OCI-LY7 (cell line): ENCODE data around the gene CFAP58. TPM values are rescaled to one million over a fixed set of nuclear protein-coding genes. Genes with fewer than 3 reads are reported as not detected.

Experiments used
- BruUV-seq: library from RNA; stranded (reverse); fragments of 400-500 nt; replicated peaks from 2 replicates; lab custom pipeline; 2021; lab: Mats Ljungman, UMichigan
- CTCF ChIA-PET: fragments of 300-600 bp; sonication (Branson Sonifier 250); formaldehyde crosslinking; loops from one replicate; lab custom pipeline; 2022; ENCODE audit warnings: antibody characterized with exemption; ENCODE audit not compliant: unreplicated experiment; lab: Charles Lee
- POLR2A ChIA-PET: fragments of 300-600 bp; sonication (Branson Sonifier 250); formaldehyde crosslinking; loops from one replicate; lab custom pipeline; 2022; ENCODE audit warnings: antibody characterized with exemption; lab: Charles Lee
- DNase-seq: peaks from one replicate; pipeline ENCODE4 v3.0.0-alpha.2; 2015; ENCODE audit warnings: low spot score
- H2AFZ ChIP-seq: fragments of 200-600 bp; sonication (generic), shearing (Covaris generic); 2 replicates; pipeline ENCODE4 v1.6.1; 2014; ENCODE audit warnings: mild to moderate bottlenecking, antibody characterized with exemption, low read length, moderate library complexity
- H3K27ac ChIP-seq: fragments of 200-600 bp; sonication (generic); 2 replicates; pipeline ENCODE4 v1.5.1; 2014; ENCODE audit warnings: mixed run types, low read depth, mild to moderate bottlenecking, moderate library complexity, low read length, inconsistent platforms; ENCODE audit not compliant: poor library complexity, severe bottlenecking
- H3K36me3 ChIP-seq: fragments of 200-600 bp; sonication (generic); 2 replicates; pipeline ENCODE4 v1.6.1; 2014; ENCODE audit warnings: mild to moderate bottlenecking, antibody characterized with exemption, low read length, moderate library complexity, mixed read lengths; ENCODE audit not compliant: insufficient read depth
- H3K4me1 ChIP-seq: fragments of 200-600 bp; sonication (generic); 2 replicates; pipeline ENCODE4 v1.5.1; 2014; ENCODE audit warnings: mild to moderate bottlenecking, low read length; ENCODE audit not compliant: insufficient read depth, poor library complexity, severe bottlenecking
- H3K4me2 ChIP-seq: fragments of 200-600 bp; sonication (generic); 2 replicates; pipeline ENCODE4 v1.6.1; 2014; ENCODE audit warnings: mild to moderate bottlenecking, low read length
- H3K4me3 ChIP-seq: fragments of 200-600 bp; sonication (generic); 2 replicates; pipeline ENCODE4 v1.5.1; 2014; ENCODE audit warnings: mild to moderate bottlenecking, low read depth, low read length; ENCODE audit not compliant: poor library complexity, severe bottlenecking
- H3K79me2 ChIP-seq: fragments of 200-600 bp; sonication (generic); 2 replicates; pipeline ENCODE4 v1.6.1; 2016; ENCODE audit warnings: low read depth, mild to moderate bottlenecking, low read length, moderate library complexity, mixed read lengths; ENCODE audit not compliant: insufficient read depth
- H3K9me2 ChIP-seq: fragments of 200-600 bp; sonication (generic); 2 replicates; pipeline ENCODE4 v1.6.1; 2016; ENCODE audit warnings: mild to moderate bottlenecking, low read length, mixed read lengths; ENCODE audit not compliant: insufficient read depth
- H3K9me3 ChIP-seq: fragments of 200-600 bp; sonication (generic); 2 replicates; pipeline ENCODE4 v1.6.1; 2014; ENCODE audit warnings: mild to moderate bottlenecking, mixed run types, low read length, mixed read lengths
- H4K20me1 ChIP-seq: fragments of 200-600 bp; sonication (generic); 2 replicates; pipeline ENCODE4 v1.6.1; 2014; ENCODE audit warnings: mild to moderate bottlenecking, antibody characterized with exemption, low read length, moderate library complexity, mixed read lengths; ENCODE audit not compliant: insufficient read depth
- CTCF ChIP-seq: fragments of 200-600 bp; sonication (generic); conservative IDR thresholded peaks from 2 replicates; pipeline ENCODE4 v1.5.1; 2014; ENCODE audit warnings: mild to moderate bottlenecking, antibody characterized with exemption, low read length, moderate library complexity, mixed read lengths
- EZH2phosphoT487 ChIP-seq: fragments of 200-600 bp; sonication (generic); IDR thresholded peaks from 2 replicates; pipeline ENCODE4 v1.6.1; 2018; ENCODE audit warnings: low read depth, borderline replicate concordance, mild to moderate bottlenecking, mixed run types, antibody characterized with exemption, low read length, moderate library complexity, mixed read lengths
- intact Hi-C: fragments of 100-400 bp; cut with micrococcal nuclease; formaldehyde crosslinking; loops from one replicate; pipeline ENCODE4 v1.10.0; 2022; ENCODE audit not compliant: unreplicated experiment
- total RNA-seq, 2 experiments: library from RNA; depleted of rRNA in 1 of 2; stranded (reverse); fragments of >200 nt in 1 of 2; shearing (Covaris generic) in 1 of 2; gene quantifications; 2 replicates each; pipeline ENCODE4 v1.2.3, GENCODE V29; 2014 to 2022

CFAP58 gene
- total RNA-seq, 2 experiments from 2014 or later = 0.09 to 1.5 TPM

GRCh38 chr10:104376784-104377300 lies 23.2 kb downstream of the CFAP58 start:
- DNase-seq = no peak
- POLR2A ChIA-PET = interaction anchor here (0.5 kb wide), 1 partner anchor 491 kb away, joined by 3 read pairs; no protein-coding TSS in a partner anchor
- intact Hi-C loops = no loop called here
- no peak for TF ChIP-seq EZH2phosphoT487
- no peak overlapping the region for H3K4me3 ChIP-seq
- no TSS peak for BruUV-seq
- no peak overlapping the region for H3K27ac ChIP-seq
- CTCF ChIA-PET = interaction anchor here (0.5 kb wide), 1 partner anchor 64 kb away, joined by 3 read pairs; no protein-coding TSS in a partner anchor
- no peaks in the 10 kb centered on the region for H3K36me3 ChIP-seq
- no peaks in the 10 kb centered on the region for H3K9me2 ChIP-seq
- no peak overlapping the region for H2AFZ ChIP-seq
- no peaks in the 10 kb centered on the region for H3K79me2 ChIP-seq
- H4K20me1 ChIP-seq = no peaks in the 10 kb centered on the region
- H3K4me2 ChIP-seq = no peak overlapping the region
- H3K4me1 ChIP-seq = no peaks in the 10 kb centered on the region
- no peaks in the 10 kb centered on the region for H3K9me3 ChIP-seq

GRCh38 chr10:104380336-104380735 lies 26.7 kb downstream of the CFAP58 start:
- no peaks in the 10 kb centered on the region for H4K20me1 ChIP-seq
- H3K27ac ChIP-seq = no peak overlapping the region
- CTCF ChIA-PET = no interaction called here
- no peaks in the 10 kb centered on the region for H3K4me1 ChIP-seq
- TF ChIP-seq EZH2phosphoT487 (no peak), CTCF (no peak)
- H3K9me3 ChIP-seq = no peaks in the 10 kb centered on the region
- intact Hi-C loops = no loop called here
- POLR2A ChIA-PET = no interaction called here
- H3K36me3 ChIP-seq = no peaks in the 10 kb centered on the region
- H3K4me3 ChIP-seq = no peak overlapping the region
- H3K4me2 ChIP-seq = no peak overlapping the region
- no peaks in the 10 kb centered on the region for H3K79me2 ChIP-seq
- DNase-seq = no peak
- H2AFZ ChIP-seq = no peak overlapping the region
- H3K9me2 ChIP-seq = no peaks in the 10 kb centered on the region
- BruUV-seq = no TSS peak

- H3K4me3 ChIP-seq = no peak overlapping the region
- ChIA-PET CTCF (no interaction called here), POLR2A (interaction anchor here (0.9 kb wide), 1 partner anchor 194 kb away, joined by 3 read pairs; no protein-coding TSS in a partner anchor)
- H3K79me2 ChIP-seq = no peaks in the 10 kb centered on the region
- H2AFZ ChIP-seq = peak overlapping the region; percentile 46; the same call in 1 of the 2 replicates
- TF ChIP-seq EZH2phosphoT487 (no peak), CTCF (no peak)
- H3K9me3 ChIP-seq = no peaks in the 10 kb centered on the region
- H4K20me1 ChIP-seq = no peaks in the 10 kb centered on the region
- no peak overlapping the region for H3K27ac ChIP-seq
- H3K36me3 ChIP-seq = no peaks in the 10 kb centered on the region
- peak; percentile 11 for DNase-seq
- H3K9me2 ChIP-seq = no peaks in the 10 kb centered on the region
- intact Hi-C loops = no loop called here
- no peaks in the 10 kb centered on the region for H3K4me1 ChIP-seq
- BruUV-seq = no TSS peak
- no peak overlapping the region for H3K4me2 ChIP-seq
These were observed 33.7 kb downstream of the CFAP58 start for GRCh38 chr10:104387130-104387888.
